ENCODE data around the gene IFNW1.
A peak's percentile ranks its signal among the peaks of the same experiment; 100 is the strongest.
"Not testable (repeated sequence)": the region's sequence is repeated elsewhere in the genome, so short reads cannot be mapped to it uniquely, and the experiment has no call there.

The IFNW1 gene

GRCh38 chr9:21153336-21154017 is 11.8 kb upstream of the IFNW1 start:
- Histone ChIP-seq H3K4me3 (ENCODE audit: low read length) (peak overlapping the region; percentile 58), H3K36me3 (ENCODE audit: control insufficient read depth, insufficient read depth, low read length, severe bottlenecking) (no peaks in the 10 kb centered on the region), H3K4me1 (ENCODE audit: control insufficient read depth, insufficient read depth, low read length) (peaks cover 13% of the 10 kb centered on the region), H3K9me3 (ENCODE audit: control insufficient read depth, low read length) (peaks cover 2% of the 10 kb centered on the region), H3K9ac (ENCODE audit: low read length) (no peak overlapping the region), H3K27me3 (replicated peaks; ENCODE audit: control insufficient read depth, insufficient read depth, low read length) (no peaks in the 10 kb centered on the region)
- DNase-seq (ENCODE audit: low read depth) = peak; percentile 9

- Histone ChIP-seq H3K9ac (ENCODE audit: low read length) (no peak overlapping the region), H3K27me3 (replicated peaks; ENCODE audit: control insufficient read depth, insufficient read depth, low read length) (no peaks in the 10 kb centered on the region), H3K4me1 (ENCODE audit: control insufficient read depth, insufficient read depth, low read length) (no peaks in the 10 kb centered on the region)
Observed at GRCh38 chr9:21144603-21145002, 3.0 kb upstream of the IFNW1 start.

GRCh38 chr9:21137020-21137419 is 4.6 kb downstream of the IFNW1 start:
- H3K4me1 ChIP-seq (ENCODE audit: control insufficient read depth, insufficient read depth, low read length) = no peaks in the 10 kb centered on the region
- H3K9me3 ChIP-seq (ENCODE audit: control insufficient read depth, low read length) = no peaks in the 10 kb centered on the region
- H3K4me3 ChIP-seq (ENCODE audit: low read length) = no peak overlapping the region
- H3K36me3 ChIP-seq (ENCODE audit: control insufficient read depth, insufficient read depth, low read length, severe bottlenecking) = no peaks in the 10 kb centered on the region
- H3K9ac ChIP-seq (ENCODE audit: low read length) = no peak overlapping the region
- H3K27me3 ChIP-seq (replicated peaks; ENCODE audit: control insufficient read depth, insufficient read depth, low read length) = peaks cover 3% of the 10 kb centered on the region
- no peak for DNase-seq (ENCODE audit: low read depth)

More at GRCh38 chr9:21144603-21145002, 3.0 kb upstream of the IFNW1 start:
- peaks cover 13% of the 10 kb centered on the region for H3K9me3 ChIP-seq (ENCODE audit: control insufficient read depth, low read length)
- no peak overlapping the region for H3K4me3 ChIP-seq (ENCODE audit: low read length)
- DNase-seq (ENCODE audit: low read depth) = no peak
- H3K36me3 ChIP-seq (ENCODE audit: control insufficient read depth, insufficient read depth, low read length, severe bottlenecking) = no peaks in the 10 kb centered on the region

- DNase-seq (ENCODE audit: low read depth) = no peak
- Histone ChIP-seq H3K4me1 (ENCODE audit: control insufficient read depth, insufficient read depth, low read length) (no peaks in the 10 kb centered on the region), H3K9me3 (ENCODE audit: control insufficient read depth, low read length) (no peaks in the 10 kb centered on the region), H3K36me3 (ENCODE audit: control insufficient read depth, insufficient read depth, low read length, severe bottlenecking) (no peaks in the 10 kb centered on the region), H3K27me3 (replicated peaks; ENCODE audit: control insufficient read depth, insufficient read depth, low read length) (peaks cover 3% of the 10 kb centered on the region), H3K4me3 (ENCODE audit: low read length) (no peak overlapping the region), H3K9ac (ENCODE audit: low read length) (no peak overlapping the region)
Observed at GRCh38 chr9:21135736-21136135, 5.9 kb downstream of the IFNW1 start.

GRCh38 chr9:21128186-21128585 is 13.4 kb downstream of the IFNW1 start:
- H3K9ac ChIP-seq (ENCODE audit: low read length); H3K4me3 ChIP-seq (ENCODE audit: low read length); H3K9me3 ChIP-seq (ENCODE audit: control insufficient read depth, low read length); H3K4me1 ChIP-seq (ENCODE audit: control insufficient read depth, insufficient read depth, low read length); H3K36me3 ChIP-seq (ENCODE audit: control insufficient read depth, insufficient read depth, low read length, severe bottlenecking); H3K27me3 ChIP-seq (replicated peaks; ENCODE audit: control insufficient read depth, insufficient read depth, low read length); DNase-seq (ENCODE audit: low read depth): not testable (repeated sequence)

GRCh38 chr9:21121595-21122251 is 19.9 kb downstream of the IFNW1 start:
- no peaks in the 10 kb centered on the region for H3K27me3 ChIP-seq (replicated peaks; ENCODE audit: control insufficient read depth, insufficient read depth, low read length)

GRCh38 chr9:21121079-21121478 is 20.6 kb downstream of the IFNW1 start:
- no peak overlapping the region for H3K4me3 ChIP-seq (ENCODE audit: low read length)
- H3K27me3 ChIP-seq (replicated peaks; ENCODE audit: control insufficient read depth, insufficient read depth, low read length) = no peaks in the 10 kb centered on the region
- H3K9me3 ChIP-seq (ENCODE audit: control insufficient read depth, low read length) = no peaks in the 10 kb centered on the region
- H3K9ac ChIP-seq (ENCODE audit: low read length) = no peak overlapping the region
- DNase-seq (ENCODE audit: low read depth) = no peak
- no peaks in the 10 kb centered on the region for H3K36me3 ChIP-seq (ENCODE audit: control insufficient read depth, insufficient read depth, low read length, severe bottlenecking)
- peaks cover 6% of the 10 kb centered on the region for H3K4me1 ChIP-seq (ENCODE audit: control insufficient read depth, insufficient read depth, low read length)

More at GRCh38 chr9:21121595-21122251, 19.9 kb downstream of the IFNW1 start:
- no peak overlapping the region for H3K9ac ChIP-seq (ENCODE audit: low read length)
- no peak overlapping the region for H3K4me3 ChIP-seq (ENCODE audit: low read length)
- no peaks in the 10 kb centered on the region for H3K36me3 ChIP-seq (ENCODE audit: control insufficient read depth, insufficient read depth, low read length, severe bottlenecking)
- peaks cover 6% of the 10 kb centered on the region for H3K4me1 ChIP-seq (ENCODE audit: control insufficient read depth, insufficient read depth, low read length)
- DNase-seq (ENCODE audit: low read depth) = no peak
- H3K9me3 ChIP-seq (ENCODE audit: control insufficient read depth, low read length) = no peaks in the 10 kb centered on the region

GRCh38 chr9:21119093-21119770 is 22.4 kb downstream of the IFNW1 start:
- no peaks in the 10 kb centered on the region for H3K27me3 ChIP-seq (replicated peaks; ENCODE audit: control insufficient read depth, insufficient read depth, low read length)
- H3K9ac ChIP-seq (ENCODE audit: low read length) = no peak overlapping the region
- peaks cover 6% of the 10 kb centered on the region for H3K4me1 ChIP-seq (ENCODE audit: control insufficient read depth, insufficient read depth, low read length)
- no peaks in the 10 kb centered on the region for H3K9me3 ChIP-seq (ENCODE audit: control insufficient read depth, low read length)
- H3K36me3 ChIP-seq (ENCODE audit: control insufficient read depth, insufficient read depth, low read length, severe bottlenecking) = no peaks in the 10 kb centered on the region
- H3K4me3 ChIP-seq (ENCODE audit: low read length) = no peak overlapping the region
- peak; percentile 2 for DNase-seq (ENCODE audit: low read depth)

GRCh38 chr9:21114311-21114710 is 27.3 kb downstream of the IFNW1 start:
- H3K36me3 ChIP-seq (ENCODE audit: control insufficient read depth, insufficient read depth, low read length, severe bottlenecking) = no peaks in the 10 kb centered on the region
- no peak overlapping the region for H3K9ac ChIP-seq (ENCODE audit: low read length)
- no peaks in the 10 kb centered on the region for H3K9me3 ChIP-seq (ENCODE audit: control insufficient read depth, low read length)
- no peaks in the 10 kb centered on the region for H3K4me1 ChIP-seq (ENCODE audit: control insufficient read depth, insufficient read depth, low read length)
- H3K27me3 ChIP-seq (replicated peaks; ENCODE audit: control insufficient read depth, insufficient read depth, low read length) = no peaks in the 10 kb centered on the region
- H3K4me3 ChIP-seq (ENCODE audit: low read length) = no peak overlapping the region
- DNase-seq (ENCODE audit: low read depth) = no peak

GRCh38 chr9:21110708-21111576 is 30.7 kb downstream of the IFNW1 start:
- Histone ChIP-seq H3K27me3 (replicated peaks; ENCODE audit: control insufficient read depth, insufficient read depth, low read length) (no peaks in the 10 kb centered on the region), H3K4me3 (ENCODE audit: low read length) (no peak overlapping the region), H3K4me1 (ENCODE audit: control insufficient read depth, insufficient read depth, low read length) (no peaks in the 10 kb centered on the region), H3K9ac (ENCODE audit: low read length) (no peak overlapping the region), H3K36me3 (ENCODE audit: control insufficient read depth, insufficient read depth, low read length, severe bottlenecking) (no peaks in the 10 kb centered on the region), H3K9me3 (ENCODE audit: control insufficient read depth, low read length) (no peaks in the 10 kb centered on the region)
- peak; percentile 90 for DNase-seq (ENCODE audit: low read depth)

- DNase-seq (ENCODE audit: low read depth) = no peak
- Histone ChIP-seq H3K36me3 (ENCODE audit: control insufficient read depth, insufficient read depth, low read length, severe bottlenecking) (no peaks in the 10 kb centered on the region), H3K9me3 (ENCODE audit: control insufficient read depth, low read length) (no peaks in the 10 kb centered on the region), H3K4me3 (ENCODE audit: low read length) (no peak overlapping the region), H3K9ac (ENCODE audit: low read length) (no peak overlapping the region), H3K4me1 (ENCODE audit: control insufficient read depth, insufficient read depth, low read length) (no peaks in the 10 kb centered on the region), H3K27me3 (replicated peaks; ENCODE audit: control insufficient read depth, insufficient read depth, low read length) (no peaks in the 10 kb centered on the region)
Observed at GRCh38 chr9:21104787-21105186, 36.8 kb downstream of the IFNW1 start.
